ENCODE data around the gene ATP5F1C. TPM values are rescaled to one million over a fixed set of nuclear protein-coding genes. Genes with fewer than 3 reads are reported as not detected.

The ATP5F1C gene
- polyA plus RNA-seq, 3 donors: 179 to 455 (median 437) TPM

GRCh38 chr10:7763929-7764328 is 24.0 kb upstream of the ATP5F1C start:
- H3K4me3 ChIP-seq (replicated peaks in 1 of 3; ENCODE audit: low read depth in 2 of 3, low read length in 3 of 3): no peak overlapping the region
- H4K20me1 ChIP-seq (ENCODE audit: insufficient read depth, low read length): no peaks in the 10 kb centered on the region
- H3K9me3 ChIP-seq (replicated peaks in 1 of 2; ENCODE audit: control insufficient read depth in 1 of 2, insufficient read depth in 1 of 2, low read length in 2 of 2): no peaks in the 10 kb centered on the region
- WGBS (ENCODE audit: insufficient coverage): 8% methylated on average over 4 of the region's 5 CpGs
- H3K27me3 ChIP-seq (ENCODE audit: control insufficient read depth in 2 of 2, insufficient read depth in 2 of 2, low read length in 2 of 2): no peaks in the 10 kb centered on the region
- H2AFZ ChIP-seq (ENCODE audit: insufficient read depth, low read depth, low read length, poor library complexity, severe bottlenecking): no peak overlapping the region
- peak overlapping the region in 1 of 7 donors; percentile 0 for H3K27ac Mint-ChIP-seq
- no peak for DNase-seq
- peaks cover 5 to 15% of the 10 kb centered on the region in 2 donors for H3K4me1 ChIP-seq (ENCODE audit: control insufficient read depth in 1 of 2, insufficient read depth in 2 of 2, low read length in 2 of 2)
- H3K4me1 Mint-ChIP-seq: peaks cover 15% of the 10 kb centered on the region
- peak overlapping the region in 1 of 2 donors; percentile 47 for H3K27ac ChIP-seq (ENCODE audit: low read depth in 1 of 2, low read length in 2 of 2)
- TF ChIP-seq, protein P1, sequence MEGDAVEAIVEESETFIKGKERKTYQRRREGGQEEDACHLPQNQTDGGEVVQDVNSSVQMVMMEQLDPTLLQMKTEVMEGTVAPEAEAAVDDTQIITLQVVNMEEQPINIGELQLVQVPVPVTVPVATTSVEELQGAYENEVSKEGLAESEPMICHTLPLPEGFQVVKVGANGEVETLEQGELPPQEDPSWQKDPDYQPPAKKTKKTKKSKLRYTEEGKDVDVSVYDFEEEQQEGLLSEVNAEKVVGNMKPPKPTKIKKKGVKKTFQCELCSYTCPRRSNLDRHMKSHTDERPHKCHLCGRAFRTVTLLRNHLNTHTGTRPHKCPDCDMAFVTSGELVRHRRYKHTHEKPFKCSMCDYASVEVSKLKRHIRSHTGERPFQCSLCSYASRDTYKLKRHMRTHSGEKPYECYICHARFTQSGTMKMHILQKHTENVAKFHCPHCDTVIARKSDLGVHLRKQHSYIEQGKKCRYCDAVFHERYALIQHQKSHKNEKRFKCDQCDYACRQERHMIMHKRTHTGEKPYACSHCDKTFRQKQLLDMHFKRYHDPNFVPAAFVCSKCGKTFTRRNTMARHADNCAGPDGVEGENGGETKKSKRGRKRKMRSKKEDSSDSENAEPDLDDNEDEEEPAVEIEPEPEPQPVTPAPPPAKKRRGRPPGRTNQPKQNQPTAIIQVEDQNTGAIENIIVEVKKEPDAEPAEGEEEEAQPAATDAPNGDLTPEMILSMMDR (IDR thresholded peaks at IDR 0.05): no peak
- no peaks in the 10 kb centered on the region for H3K27me3 Mint-ChIP-seq (ENCODE audit: low read depth in 3 of 3)
- H3K4me2 ChIP-seq (replicated peaks; ENCODE audit: extremely low read depth, low read length, poor library complexity, severe bottlenecking): peak overlapping the region; percentile 3
- H3K9ac ChIP-seq (ENCODE audit: insufficient read depth, low read length, poor library complexity, severe bottlenecking): no peak overlapping the region
- peaks cover 75 to 90% of the 10 kb centered on the region in 2 donors for H3K36me3 ChIP-seq (replicated peaks in 1 of 2; ENCODE audit: control insufficient read depth in 1 of 2, insufficient read depth in 2 of 2, low read length in 2 of 2)
- H3K79me2 ChIP-seq (ENCODE audit: insufficient read depth, low read length): no peaks in the 10 kb centered on the region
- H3K36me3 Mint-ChIP-seq: peaks cover 69 to 87% of the 10 kb centered on the region in 2 donors
- no peaks in the 10 kb centered on the region for H3K9me3 Mint-ChIP-seq
- intact Hi-C loops (cut with micrococcal nuclease): no loop called here
- no peak overlapping the region for H3K4me3 Mint-ChIP-seq

DNA sequence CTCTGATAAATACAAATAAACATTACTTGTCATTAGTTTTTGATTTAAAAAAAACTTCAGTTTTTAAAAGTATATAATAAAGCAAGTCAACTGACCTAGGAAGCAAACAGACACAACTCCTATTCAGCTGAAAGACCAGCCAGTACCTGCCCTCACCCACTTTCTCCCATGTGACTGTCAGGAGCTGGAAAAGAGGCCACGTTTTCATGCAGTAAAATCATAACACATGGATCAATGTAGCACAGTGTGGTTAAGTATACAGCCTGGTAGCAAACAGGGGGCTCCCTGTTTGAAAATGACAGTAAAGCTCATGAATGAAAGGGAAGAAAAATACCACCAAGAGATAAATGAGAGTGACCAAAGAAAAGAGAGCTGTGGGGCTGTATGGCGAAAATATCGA is 21.7 kb upstream of the ATP5F1C start:
- TF ChIP-seq, protein P1 (IDR thresholded peaks at IDR 0.05): no peak
- intact Hi-C loops (cut with micrococcal nuclease): no loop called here
- no peaks in the 10 kb centered on the region for H3K27me3 Mint-ChIP-seq (ENCODE audit: low read depth in 3 of 3)
- no peaks in the 10 kb centered on the region for H4K20me1 ChIP-seq (ENCODE audit: insufficient read depth, low read length)
- H3K36me3 Mint-ChIP-seq: peaks cover 67 to 84% of the 10 kb centered on the region in 2 donors
- no peak overlapping the region for H2AFZ ChIP-seq (ENCODE audit: insufficient read depth, low read depth, low read length, poor library complexity, severe bottlenecking)
- no peaks in the 10 kb centered on the region for H3K9me3 Mint-ChIP-seq
- H3K36me3 ChIP-seq (replicated peaks in 1 of 2; ENCODE audit: control insufficient read depth in 1 of 2, insufficient read depth in 2 of 2, low read length in 2 of 2): peaks cover 73 to 90% of the 10 kb centered on the region in 2 donors
- H3K4me1 ChIP-seq (ENCODE audit: control insufficient read depth in 1 of 2, insufficient read depth in 2 of 2, low read length in 2 of 2): peaks cover 5 to 15% of the 10 kb centered on the region in 2 donors
- H3K9me3 ChIP-seq (replicated peaks in 1 of 2; ENCODE audit: control insufficient read depth in 1 of 2, insufficient read depth in 1 of 2, low read length in 2 of 2): no peaks in the 10 kb centered on the region
- no peak overlapping the region for H3K4me3 ChIP-seq (replicated peaks in 1 of 3; ENCODE audit: low read depth in 2 of 3, low read length in 3 of 3)
- no peak overlapping the region for H3K9ac ChIP-seq (ENCODE audit: insufficient read depth, low read length, poor library complexity, severe bottlenecking)
- H3K4me1 Mint-ChIP-seq: peaks cover 15% of the 10 kb centered on the region
- H3K79me2 ChIP-seq (ENCODE audit: insufficient read depth, low read length): no peaks in the 10 kb centered on the region
- H3K27ac ChIP-seq (ENCODE audit: low read depth in 1 of 2, low read length in 2 of 2): no peak overlapping the region
- H3K4me2 ChIP-seq (replicated peaks; ENCODE audit: extremely low read depth, low read length, poor library complexity, severe bottlenecking): no peak overlapping the region
- H3K4me3 Mint-ChIP-seq: no peak overlapping the region
- no CpG with 5 or more reads among the region's 3 CpGs for WGBS (ENCODE audit: insufficient coverage)
- H3K27ac Mint-ChIP-seq: no peak overlapping the region
- H3K27me3 ChIP-seq (ENCODE audit: control insufficient read depth in 2 of 2, insufficient read depth in 2 of 2, low read length in 2 of 2): no peaks in the 10 kb centered on the region
- no peak for DNase-seq
